Measurements from ENCODE around the gene SERPINB3. TPM values are rescaled to one million over a fixed set of nuclear protein-coding genes. Genes with fewer than 3 reads are reported as not detected.

Gene SERPINB3
- total and polyA plus RNA-seq, 10 donors: 0.05 to 0.09 TPM; not detected in 8

DNA sequence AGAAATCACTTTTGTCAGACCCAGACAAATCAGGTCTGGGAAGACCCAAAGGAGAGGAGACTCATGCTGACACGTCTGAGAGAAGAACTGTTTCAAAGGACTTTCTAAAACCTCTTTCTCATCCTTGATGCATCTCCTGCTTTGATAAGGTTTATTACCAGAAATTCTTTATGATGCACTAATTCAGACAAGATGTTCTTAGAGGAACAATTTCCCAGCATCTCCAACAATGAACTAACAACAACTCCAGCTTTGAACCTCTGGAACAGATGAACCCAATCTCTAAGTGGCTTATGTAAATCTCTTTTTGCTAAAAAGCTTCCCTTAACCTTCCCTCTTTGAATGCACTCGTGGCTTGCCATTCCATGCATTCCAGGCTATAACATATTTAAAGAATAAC is 25.2 kb upstream of the SERPINB3 start:
- no peak overlapping the region for H3K4me3 ChIP-seq
- 50 to 62% (median 58%) methylated on average over 2 of the region's 2 CpGs for WGBS, 5 donors
- no peak for TF ChIP-seq POLR2AphosphoS5 (IDR thresholded peaks at IDR 0.05)
- TF ChIP-seq POLR2A (IDR thresholded peaks at IDR 0.05): no peak
- TF ChIP-seq, protein P1, sequence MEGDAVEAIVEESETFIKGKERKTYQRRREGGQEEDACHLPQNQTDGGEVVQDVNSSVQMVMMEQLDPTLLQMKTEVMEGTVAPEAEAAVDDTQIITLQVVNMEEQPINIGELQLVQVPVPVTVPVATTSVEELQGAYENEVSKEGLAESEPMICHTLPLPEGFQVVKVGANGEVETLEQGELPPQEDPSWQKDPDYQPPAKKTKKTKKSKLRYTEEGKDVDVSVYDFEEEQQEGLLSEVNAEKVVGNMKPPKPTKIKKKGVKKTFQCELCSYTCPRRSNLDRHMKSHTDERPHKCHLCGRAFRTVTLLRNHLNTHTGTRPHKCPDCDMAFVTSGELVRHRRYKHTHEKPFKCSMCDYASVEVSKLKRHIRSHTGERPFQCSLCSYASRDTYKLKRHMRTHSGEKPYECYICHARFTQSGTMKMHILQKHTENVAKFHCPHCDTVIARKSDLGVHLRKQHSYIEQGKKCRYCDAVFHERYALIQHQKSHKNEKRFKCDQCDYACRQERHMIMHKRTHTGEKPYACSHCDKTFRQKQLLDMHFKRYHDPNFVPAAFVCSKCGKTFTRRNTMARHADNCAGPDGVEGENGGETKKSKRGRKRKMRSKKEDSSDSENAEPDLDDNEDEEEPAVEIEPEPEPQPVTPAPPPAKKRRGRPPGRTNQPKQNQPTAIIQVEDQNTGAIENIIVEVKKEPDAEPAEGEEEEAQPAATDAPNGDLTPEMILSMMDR (IDR thresholded peaks at IDR 0.05 in 8 of 11, conservative IDR thresholded peaks at IDR 0.05 in 3 of 11): no peak
- H3K27me3 ChIP-seq (replicated peaks in 1 of 7): peaks cover 0 to 15% (median 0%) of the 10 kb centered on the region in 7 donors
- no peak overlapping the region for H3K27ac ChIP-seq
- intact Hi-C loops (cut with DNase I; ENCODE audit: low total_unique reads): no loop called here
- H3K9me3 ChIP-seq: peaks cover 0 to 22% (median 2%) of the 10 kb centered on the region in 8 donors
- no peak for DNase-seq
- H3K4me1 ChIP-seq: no peaks in the 10 kb centered on the region
- H3K36me3 ChIP-seq: no peaks in the 10 kb centered on the region

DNA sequence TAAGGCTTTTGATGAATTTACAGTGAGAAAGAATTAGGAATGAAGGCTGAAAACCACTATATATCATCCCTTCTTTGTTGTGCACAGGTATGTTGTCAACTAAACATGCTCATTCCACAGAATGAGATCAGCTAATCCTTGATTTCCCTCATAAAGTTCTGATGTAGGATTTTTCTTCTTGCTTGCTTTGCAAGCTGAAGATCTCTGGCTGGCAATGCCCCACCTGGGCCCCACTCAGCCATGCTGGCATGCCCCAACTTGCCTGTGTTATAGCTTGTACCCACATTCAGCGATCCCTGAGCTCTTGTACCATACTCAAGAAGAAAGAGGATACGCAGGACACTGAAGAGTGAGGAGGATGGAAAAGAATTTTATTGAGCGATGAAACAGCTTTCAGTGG is 23.0 kb upstream of the SERPINB3 start:
- no peaks in the 10 kb centered on the region for H3K36me3 ChIP-seq
- TF ChIP-seq POLR2A (IDR thresholded peaks at IDR 0.05): no peak
- no peak for TF ChIP-seq POLR2AphosphoS5 (IDR thresholded peaks at IDR 0.05)
- TF ChIP-seq, protein P1 (IDR thresholded peaks at IDR 0.05 in 8 of 11, conservative IDR thresholded peaks at IDR 0.05 in 3 of 11): no peak

DNA sequence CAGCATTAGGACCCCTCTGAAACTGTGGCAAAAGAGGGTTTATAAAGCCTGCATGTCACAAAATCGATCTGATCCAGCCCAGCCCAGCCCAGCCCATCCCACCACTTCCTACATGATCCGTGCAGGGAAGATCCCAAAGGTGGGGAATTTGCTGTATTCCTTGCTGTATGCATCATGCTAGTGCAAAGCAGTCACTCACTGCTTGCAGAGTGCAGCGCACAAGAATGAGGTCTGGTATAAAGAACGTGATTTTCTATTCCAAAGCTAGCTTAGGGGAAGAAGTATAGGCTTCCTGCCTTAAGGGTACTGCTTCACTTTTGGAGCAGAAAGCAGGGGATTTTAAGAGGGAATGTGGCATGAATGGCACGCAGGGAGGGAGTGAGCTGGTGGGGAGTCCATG is 22.2 kb upstream of the SERPINB3 start:
- peaks cover 0 to 15% (median 0%) of the 10 kb centered on the region in 7 donors for H3K27me3 ChIP-seq (replicated peaks in 1 of 7)
- H3K9me3 ChIP-seq: no peaks in the 10 kb centered on the region
- no peaks in the 10 kb centered on the region for H3K4me1 ChIP-seq
- H3K27ac ChIP-seq: no peak overlapping the region
- intact Hi-C loops (cut with DNase I; ENCODE audit: low total_unique reads): no loop called here
- 69 to 81% (median 76%) methylated on average over 5 of the region's 5 CpGs for WGBS, 5 donors
- DNase-seq: no peak
- H3K36me3 ChIP-seq: no peaks in the 10 kb centered on the region
- no peak overlapping the region for H3K4me3 ChIP-seq
- TF ChIP-seq POLR2A (IDR thresholded peaks at IDR 0.05) (no peak), POLR2AphosphoS5 (IDR thresholded peaks at IDR 0.05) (no peak)
- TF ChIP-seq, protein P1 (IDR thresholded peaks at IDR 0.05 in 8 of 11, conservative IDR thresholded peaks at IDR 0.05 in 3 of 11): no peak

More for the DNA sequence above, 23.0 kb upstream of the SERPINB3 start:
- no peak for DNase-seq
- Histone ChIP-seq H3K27ac (no peak overlapping the region), H3K4me1 (no peaks in the 10 kb centered on the region), H3K4me3 (no peak overlapping the region), H3K9me3 (peaks cover 0 to 3% (median 0%) of the 10 kb centered on the region in 8 donors), H3K27me3 (replicated peaks in 1 of 7) (peaks cover 0 to 15% (median 0%) of the 10 kb centered on the region in 7 donors)
- intact Hi-C loops (cut with DNase I; ENCODE audit: low total_unique reads): no loop called here
- 89 to 100% (median 95%) methylated on average over 3 of the region's 3 CpGs for WGBS, 5 donors

DNA sequence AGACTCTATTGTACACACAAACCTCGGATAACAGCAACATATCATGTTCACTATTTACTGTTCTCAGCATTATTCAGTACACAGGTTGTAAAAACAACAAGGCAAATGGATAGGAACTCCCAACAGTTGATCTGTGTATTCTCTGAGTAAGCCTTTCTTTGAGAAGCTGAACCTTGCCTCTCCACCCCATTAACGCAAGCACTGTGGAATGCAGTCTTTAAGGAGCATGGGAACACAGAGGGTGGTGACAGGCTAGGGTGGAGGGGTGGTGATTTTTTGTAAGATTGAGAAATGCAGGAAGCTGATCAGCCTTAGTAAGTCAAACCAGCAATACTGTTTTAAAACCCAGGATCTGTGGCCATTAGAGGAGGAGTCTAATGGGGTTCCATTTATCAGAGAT is 21.5 kb upstream of the SERPINB3 start:
- no peak for TF ChIP-seq POLR2AphosphoS5 (IDR thresholded peaks at IDR 0.05)
- TF ChIP-seq, protein P1 (IDR thresholded peaks at IDR 0.05 in 8 of 11, conservative IDR thresholded peaks at IDR 0.05 in 3 of 11): no peak
- TF ChIP-seq POLR2A (IDR thresholded peaks at IDR 0.05): no peak
- Histone ChIP-seq H3K9me3 (no peaks in the 10 kb centered on the region), H3K36me3 (no peaks in the 10 kb centered on the region), H3K27me3 (replicated peaks in 1 of 7) (peaks cover 0 to 15% (median 0%) of the 10 kb centered on the region in 7 donors), H3K4me3 (no peak overlapping the region), H3K4me1 (no peaks in the 10 kb centered on the region), H3K27ac (no peak overlapping the region)
- intact Hi-C loops (cut with DNase I; ENCODE audit: low total_unique reads): no loop called here
- DNase-seq: no peak
- WGBS, 5 donors: 44 to 62% (median 52%) methylated on average over 2 of the region's 2 CpGs
